Mammary epithelial cell (primary cell): ENCODE data around the gene C5AR2.

Experiments used
- EZH2 ChIP-seq: IDR thresholded peaks from 2 replicates; pipeline ENCODE4 v1.6.1; 2012; ENCODE audit warnings: low read length, inconsistent platforms, borderline replicate concordance
- TF ChIP-seq, protein P1 (sequence below), 2 donors: IDR thresholded peaks in 1 of 2; conservative IDR thresholded peaks in 1 of 2; 2 replicates each; pipeline ENCODE4 v1.5.1; 2011 to 2012; ENCODE audit warnings: inconsistent platforms in 2 of 2, low read length in 2 of 2, mild to moderate bottlenecking in 2 of 2, control low read depth in 1 of 2, low read depth in 1 of 2; ENCODE audit not compliant: insufficient read depth in 1 of 2; ENCODE audit errors: extremely low read depth in 1 of 2

DNA sequence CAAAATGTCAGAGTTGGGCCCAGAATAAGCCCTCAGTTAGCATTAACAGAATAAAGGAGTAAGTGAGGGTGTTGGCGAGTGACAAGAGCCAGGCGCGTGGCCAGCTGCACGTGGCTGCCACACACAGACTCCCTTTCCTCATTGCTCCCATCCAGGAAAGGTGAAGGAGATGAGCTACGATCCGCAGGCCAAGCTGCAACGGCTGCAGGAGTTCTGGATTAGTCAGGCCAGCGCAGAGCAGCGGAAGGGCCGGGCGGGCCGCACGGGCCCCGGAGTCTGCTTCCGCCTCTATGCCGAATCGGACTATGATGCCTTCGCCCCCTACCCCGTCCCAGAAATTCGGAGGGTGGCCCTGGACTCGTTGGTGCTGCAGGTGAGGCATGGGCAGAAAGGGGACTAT is 30.3 kb downstream of the C5AR2 start:
- TF ChIP-seq, protein P1, sequence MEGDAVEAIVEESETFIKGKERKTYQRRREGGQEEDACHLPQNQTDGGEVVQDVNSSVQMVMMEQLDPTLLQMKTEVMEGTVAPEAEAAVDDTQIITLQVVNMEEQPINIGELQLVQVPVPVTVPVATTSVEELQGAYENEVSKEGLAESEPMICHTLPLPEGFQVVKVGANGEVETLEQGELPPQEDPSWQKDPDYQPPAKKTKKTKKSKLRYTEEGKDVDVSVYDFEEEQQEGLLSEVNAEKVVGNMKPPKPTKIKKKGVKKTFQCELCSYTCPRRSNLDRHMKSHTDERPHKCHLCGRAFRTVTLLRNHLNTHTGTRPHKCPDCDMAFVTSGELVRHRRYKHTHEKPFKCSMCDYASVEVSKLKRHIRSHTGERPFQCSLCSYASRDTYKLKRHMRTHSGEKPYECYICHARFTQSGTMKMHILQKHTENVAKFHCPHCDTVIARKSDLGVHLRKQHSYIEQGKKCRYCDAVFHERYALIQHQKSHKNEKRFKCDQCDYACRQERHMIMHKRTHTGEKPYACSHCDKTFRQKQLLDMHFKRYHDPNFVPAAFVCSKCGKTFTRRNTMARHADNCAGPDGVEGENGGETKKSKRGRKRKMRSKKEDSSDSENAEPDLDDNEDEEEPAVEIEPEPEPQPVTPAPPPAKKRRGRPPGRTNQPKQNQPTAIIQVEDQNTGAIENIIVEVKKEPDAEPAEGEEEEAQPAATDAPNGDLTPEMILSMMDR (conservative IDR thresholded peaks at IDR 0.05 in 1 of 2, IDR thresholded peaks at IDR 0.05 in 1 of 2; ENCODE audit: extremely low read depth in 1 of 2, insufficient read depth in 1 of 2, low read depth in 1 of 2, low read length in 2 of 2), result no peak
- TF ChIP-seq EZH2, result no peak
